Stimulated activated CD8-positive, alpha-beta memory T cell treated with anti-CD3 and anti-CD28 coated beads, Interleukin-7, amount 100 ng/mL, for 24 hours (primary cell): ENCODE results near the gene TEX36.
"Not testable (repeated sequence)": the region's sequence is repeated elsewhere in the genome, so short reads cannot be mapped to it uniquely, and the experiment has no call there.

ENCODE experiments used
- DNase-seq: peaks from one replicate; pipeline ENCODE4 v3.0.0-alpha.2; 2020; ENCODE audit warnings: low read depth

Gene TEX36

DNA sequence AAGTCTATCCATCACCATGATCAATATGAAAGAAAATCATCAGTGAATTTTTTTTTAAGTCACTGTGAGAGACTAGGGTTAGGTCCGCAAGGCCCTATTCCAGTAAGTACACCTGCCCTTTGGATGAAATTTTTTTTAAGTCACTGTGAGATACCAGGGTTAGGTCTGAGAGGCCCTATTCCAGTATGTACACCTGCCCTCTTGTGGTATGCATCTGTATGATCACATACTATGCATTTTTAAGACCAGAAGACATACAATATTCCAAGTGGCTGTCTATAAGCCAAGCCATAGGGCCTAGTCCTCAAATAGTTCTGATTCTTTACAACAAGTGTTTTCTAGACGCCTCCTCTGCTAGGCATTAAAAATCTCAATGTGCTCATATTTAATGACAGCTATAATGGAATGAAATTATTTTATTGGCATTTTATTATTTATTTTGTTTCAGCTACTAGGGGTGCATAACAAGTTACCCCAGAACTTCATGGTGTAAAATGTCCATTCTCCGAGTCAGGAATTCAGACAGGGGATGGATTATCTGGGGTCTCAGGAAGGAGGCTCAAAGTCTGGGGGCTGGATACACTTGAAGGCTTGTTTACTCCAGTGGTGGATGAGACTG is 53.1 kb downstream of the TEX36 start:
- no peak for DNase-seq

DNA sequence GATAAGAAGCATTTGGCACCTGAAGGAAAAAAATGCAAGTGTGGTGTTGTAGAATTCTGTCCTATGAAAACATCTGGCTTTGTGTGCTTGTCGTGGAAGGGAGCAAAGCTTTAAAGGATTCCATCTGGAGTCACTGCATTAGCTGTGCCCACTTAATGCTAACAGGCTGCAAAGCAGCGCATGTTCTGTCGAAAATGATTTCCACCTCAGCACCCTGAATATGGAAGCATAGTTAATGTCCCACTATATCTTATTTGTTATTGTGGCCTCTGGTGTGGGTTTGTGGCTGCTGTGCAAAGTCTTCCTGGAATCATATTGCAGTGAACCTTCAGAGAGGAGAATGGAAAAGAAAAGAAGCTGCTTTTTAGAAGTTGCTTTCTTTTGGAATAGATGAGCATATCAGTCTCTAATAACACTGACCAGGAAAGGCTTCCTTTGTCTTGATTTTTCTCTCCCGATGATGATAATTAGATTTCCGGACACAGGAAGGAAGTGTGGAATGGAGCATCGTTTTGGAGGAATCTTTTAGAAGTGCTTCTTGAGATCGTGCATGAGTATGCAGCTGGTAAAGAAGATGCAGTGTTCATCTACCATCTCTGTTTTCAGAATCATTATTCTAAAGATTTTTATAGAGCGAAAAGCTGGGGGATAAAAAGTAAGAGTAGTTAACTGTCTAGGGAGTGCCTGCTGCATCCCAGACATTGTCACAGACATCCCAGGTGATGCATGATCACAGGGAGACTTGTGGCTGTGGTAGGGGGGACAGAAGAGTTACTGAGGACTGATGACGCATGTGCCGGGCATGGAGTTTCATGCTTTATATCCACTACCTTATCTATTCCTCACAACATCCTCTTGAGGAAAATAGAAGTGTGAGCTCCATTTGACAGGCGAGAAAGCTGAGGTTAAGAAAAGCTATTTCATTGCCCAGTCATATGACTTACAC is 54.6 kb downstream of the TEX36 start:
- DNase-seq = no peak

- no peak for DNase-seq
Measured at GRCh38 chr10:125627646-125628045, 55.3 kb downstream of the TEX36 start.

GRCh38 chr10:125626671-125627070 is 56.3 kb downstream of the TEX36 start:
- no peak for DNase-seq

DNA sequence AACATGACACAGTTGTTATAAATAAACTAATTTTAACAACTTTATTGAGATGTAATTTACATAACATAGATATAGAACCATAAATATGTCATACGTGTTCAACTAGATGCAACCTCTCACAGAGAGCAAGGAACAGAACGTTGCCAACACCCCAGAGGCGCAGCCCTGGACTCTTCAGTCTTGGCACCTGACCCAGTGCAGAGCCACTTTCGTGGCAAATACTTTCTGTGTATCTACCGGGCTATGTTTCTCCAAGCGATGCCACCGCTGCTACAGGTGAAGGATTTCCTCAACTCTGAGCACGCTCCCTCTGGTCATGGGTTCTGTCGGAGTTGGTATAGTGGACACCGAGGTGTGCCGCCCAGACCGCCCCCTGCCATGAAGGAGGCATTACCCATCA is 57.4 kb downstream of the TEX36 start:
- DNase-seq = no peak

GRCh38 chr10:125624800-125625199 is 58.2 kb downstream of the TEX36 start:
- no peak for DNase-seq

- DNase-seq = no peak
Measured at GRCh38 chr10:125621052-125621451, 61.9 kb downstream of the TEX36 start.

DNA sequence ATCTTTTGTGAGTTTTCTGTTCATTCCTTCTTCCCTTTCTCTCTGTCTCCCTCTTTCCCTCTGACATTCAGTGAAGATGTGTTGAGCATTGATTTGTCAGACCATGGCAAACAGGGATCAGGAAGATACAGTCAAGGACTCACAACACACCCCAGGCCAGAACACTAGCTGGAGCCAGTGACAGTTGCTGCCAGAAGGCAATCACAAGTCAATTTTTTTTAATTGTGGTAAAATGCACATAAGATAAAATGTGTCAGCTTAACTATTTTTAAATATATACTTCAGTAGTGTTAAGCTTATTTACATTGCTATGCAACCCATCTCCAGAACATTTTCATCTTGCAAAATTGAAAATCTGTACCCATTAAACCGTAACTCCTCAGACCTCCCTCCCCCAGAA is 62.6 kb downstream of the TEX36 start:
- DNase-seq = no peak

DNA sequence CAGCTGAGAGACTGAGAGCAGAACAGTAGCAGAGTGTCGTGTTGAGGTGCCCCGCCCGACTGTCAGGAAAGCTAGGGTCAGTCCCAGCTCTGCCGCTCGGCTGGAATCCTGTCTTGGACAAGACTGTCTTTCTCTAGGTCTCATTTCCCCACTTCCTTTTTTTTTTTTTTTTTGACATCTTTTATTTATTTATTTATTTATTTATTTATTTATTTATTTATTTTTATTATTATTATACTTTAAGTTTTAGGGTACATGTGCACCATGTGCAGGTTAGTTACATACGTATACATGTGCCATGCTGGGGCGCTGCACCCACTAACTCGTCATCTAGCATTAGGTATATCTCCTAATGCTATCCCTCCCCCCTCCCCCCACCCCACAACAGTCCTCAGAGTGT is 69.9 kb downstream of the TEX36 start:
- not testable (repeated sequence) for DNase-seq

DNA sequence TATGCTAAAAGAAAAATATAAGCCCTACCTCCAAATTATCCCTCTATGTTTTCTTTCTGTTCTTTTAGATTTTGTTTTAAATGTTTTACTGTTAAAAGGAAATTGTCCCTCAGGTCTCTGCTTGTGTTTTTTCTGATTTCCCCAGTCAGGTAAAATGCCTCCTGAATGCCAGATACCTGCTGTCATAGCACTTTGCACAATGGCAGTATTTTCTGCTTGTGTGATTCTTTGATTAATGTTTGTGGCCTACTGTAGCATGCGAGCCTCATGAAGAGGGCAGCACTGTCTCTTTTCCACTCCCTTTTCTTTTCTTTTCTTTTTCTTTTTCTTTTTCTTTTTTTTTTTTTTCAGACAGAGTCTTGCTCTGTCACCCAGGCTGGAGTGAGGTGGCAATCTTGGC is 71.2 kb downstream of the TEX36 start:
- no peak for DNase-seq

GRCh38 chr10:125611216-125611615 is 71.7 kb downstream of the TEX36 start:
- DNase-seq = no peak

GRCh38 chr10:125609859-125610258 is 73.1 kb downstream of the TEX36 start:
- DNase-seq = no peak

DNA sequence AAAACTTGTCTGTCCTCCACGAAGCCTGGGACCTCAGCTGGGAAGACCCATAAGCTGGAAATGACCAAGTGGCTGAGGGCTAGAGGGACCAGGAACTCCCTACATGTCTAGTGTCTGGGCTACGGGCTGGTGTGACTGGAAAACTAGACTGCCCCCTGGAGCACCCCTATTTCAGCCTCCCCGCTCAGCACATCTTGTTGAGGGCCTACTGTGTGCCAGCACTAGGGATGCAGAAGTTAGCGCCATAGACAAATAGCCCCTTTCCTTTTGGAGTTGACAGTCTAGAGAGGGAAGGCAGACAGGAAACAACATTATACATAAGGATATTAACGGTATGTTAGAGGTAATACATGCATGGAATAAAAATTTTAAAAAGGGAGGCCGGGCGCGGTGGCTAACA is 74.5 kb downstream of the TEX36 start:
- no peak for DNase-seq

DNA sequence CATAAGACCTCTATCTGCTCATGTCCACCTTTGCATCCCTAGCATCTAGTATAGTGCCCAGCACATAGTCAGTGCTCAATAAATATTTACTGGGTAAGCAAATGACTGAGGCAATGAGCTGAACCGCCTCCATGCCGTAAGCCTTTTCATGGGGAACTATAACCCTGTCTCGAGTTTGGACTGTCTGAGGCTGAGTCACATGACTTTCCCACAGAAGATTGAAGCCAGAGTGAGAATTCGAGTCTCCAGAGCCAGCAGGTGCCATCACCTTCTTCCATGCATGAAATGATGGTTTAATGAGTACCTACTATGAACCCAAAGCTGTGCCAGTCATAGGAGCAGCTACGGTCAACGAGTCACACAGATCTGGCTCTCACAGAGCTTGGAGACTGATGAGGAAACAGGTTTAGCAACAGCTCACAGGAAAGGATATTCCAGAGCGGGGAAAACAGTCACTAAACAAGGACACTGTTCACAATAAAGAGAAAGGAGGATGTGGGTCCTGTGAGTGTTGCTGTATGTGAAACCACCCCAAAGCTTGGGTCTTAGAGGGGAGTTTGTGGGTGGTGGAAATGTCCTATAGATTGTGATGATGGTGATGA is 75.2 kb downstream of the TEX36 start:
- DNase-seq = no peak

- DNase-seq = no peak
Measured at GRCh38 chr10:125606414-125607010, 76.5 kb downstream of the TEX36 start.
